Panc1 (cell line): ENCODE results near the gene PLCXD1. TPM values are rescaled to one million over a fixed set of nuclear protein-coding genes. Genes with fewer than 3 reads are reported as not detected.

Experiments
- ATAC-seq: fragments of 200-7000 bp; cut with Tn5 transposase; 2 replicates; pipeline ENCODE4 v1.9.1; 2020; ENCODE audit warnings: mild to moderate bottlenecking, moderate library complexity
- BruUV-seq: library from RNA; stranded (reverse); fragments of 400-500 nt; replicated peaks from 2 replicates; lab custom pipeline; 2021; lab: Mats Ljungman, UMichigan
- CTCF ChIA-PET: fragments of 300-600 bp; sonication (Branson Sonifier 250); formaldehyde crosslinking; loops from one replicate; lab custom pipeline; 2022; ENCODE audit warnings: antibody characterized with exemption; lab: Charles Lee
- POLR2A ChIA-PET: fragments of 300-600 bp; sonication (Branson Sonifier 250); formaldehyde crosslinking; loops from one replicate; lab custom pipeline; 2022; ENCODE audit warnings: antibody characterized with exemption; lab: Charles Lee
- DNase-seq: peaks from one replicate; pipeline ENCODE4 v3.0.0-alpha.2; 2010; ENCODE audit warnings: low read depth, low spot score
- H3K27ac ChIP-seq: 2 replicates; pipeline ENCODE4 v1.5.1; 2011; ENCODE audit warnings: mild to moderate bottlenecking, low read length, inconsistent platforms
- H3K27me3 ChIP-seq: fragments of 200-500 bp; sonication (Bioruptor generic); 2 replicates; pipeline ENCODE4 v1.6.0; 2014; ENCODE audit warnings: low read length, inconsistent platforms; ENCODE audit not compliant: control insufficient read depth, insufficient read depth
- H3K36me3 ChIP-seq: fragments of 200-500 bp; sonication (Bioruptor generic); 2 replicates; pipeline ENCODE4 v1.5.1; 2014; ENCODE audit warnings: inconsistent platforms, mild to moderate bottlenecking, low read length, moderate library complexity; ENCODE audit not compliant: control insufficient read depth, insufficient read depth
- H3K4me1 ChIP-seq: 2 replicates; pipeline ENCODE4 v1.5.1; 2011; ENCODE audit warnings: inconsistent platforms, mild to moderate bottlenecking, low read length, moderate library complexity; ENCODE audit not compliant: control insufficient read depth, insufficient read depth
- H3K4me3 ChIP-seq, 2 experiments: 2 replicates each; pipeline ENCODE4 v1.5.1; 2011 to 2012; ENCODE audit warnings: low read depth in 2 of 2, low read length in 2 of 2, mild to moderate bottlenecking in 2 of 2, inconsistent platforms in 1 of 2, moderate library complexity in 1 of 2
- H3K9me3 ChIP-seq: fragments of 200-500 bp; sonication (Bioruptor generic); 2 replicates; pipeline ENCODE4 v1.5.1; 2014; ENCODE audit warnings: low read depth, mild to moderate bottlenecking, inconsistent platforms, low read length, moderate library complexity; ENCODE audit not compliant: control insufficient read depth, insufficient read depth
- CTCF ChIP-seq: fragments of 450-650 bp; IDR thresholded peaks from 2 replicates; pipeline ENCODE4 v1.5.1; 2017; ENCODE audit warnings: mild to moderate bottlenecking
- POLR2AphosphoS5 ChIP-seq: IDR thresholded peaks from 2 replicates; pipeline ENCODE4 v1.6.1; 2012; ENCODE audit warnings: mild to moderate bottlenecking, low read depth, low read length, moderate library complexity
- REST ChIP-seq, 2 experiments: IDR thresholded peaks; 2 replicates each; pipeline ENCODE4 v1.6.1; 2011 to 2012; ENCODE audit warnings: low read depth in 2 of 2, control low read depth in 1 of 2, low read length in 1 of 2, mild to moderate bottlenecking in 1 of 2, moderate library complexity in 1 of 2; ENCODE audit not compliant: insufficient read depth in 1 of 2
- SIN3A ChIP-seq: IDR thresholded peaks from 2 replicates; pipeline ENCODE4 v1.6.1; 2012; ENCODE audit warnings: low read depth, mild to moderate bottlenecking, low read length, moderate library complexity, borderline replicate concordance; ENCODE audit not compliant: insufficient read depth
- TCF7L2 ChIP-seq: IDR thresholded peaks from 2 replicates; pipeline ENCODE4 v1.6.1; 2011; ENCODE audit warnings: mild to moderate bottlenecking, low read depth, low read length, inconsistent platforms
- in situ Hi-C: cut with HindIII; loops from 2 replicates; pipeline ENCODE4 v1.10.0; 2016; ENCODE audit warnings: low sequenced_read_pairs, low pct_unique_long_range_greater_than_20kb
- intact Hi-C: fragments of 100-400 bp; cut with micrococcal nuclease; formaldehyde crosslinking; loops from one replicate; pipeline ENCODE4 v1.10.0; 2022; ENCODE audit not compliant: unreplicated experiment
- total RNA-seq: library from RNA; stranded (reverse); gene quantifications from one replicate; pipeline ENCODE4 v1.2.1, GENCODE V29; 2021; ENCODE audit not compliant: unreplicated experiment

Gene PLCXD1
- total RNA-seq, 1 experiment from 2014 or later: 54.9 TPM

- Histone ChIP-seq H3K27ac (no peak overlapping the region), H3K27me3 (no peaks in the 10 kb centered on the region), H3K9me3 (no peaks in the 10 kb centered on the region), H3K4me1 (no peaks in the 10 kb centered on the region), H3K4me3 (no peak overlapping the region), H3K36me3 (peaks cover 10% of the 10 kb centered on the region; the same call in 1 of the 2 replicates)
- ChIA-PET CTCF (no interaction called here), POLR2A (no interaction called here)
- intact Hi-C loops (no loop called here), in situ Hi-C loops (no loop called here)
- TF ChIP-seq POLR2AphosphoS5 (no peak), TCF7L2 (no peak), SIN3A (no peak), CTCF (no peak), REST (IDR thresholded peaks at IDR 0.05; ENCODE audit: insufficient read depth in 1 of 2, low read depth in 2 of 2, low read length in 1 of 2) (no peak)
- no peak for DNase-seq
- no TSS peak for BruUV-seq
- ATAC-seq: no peak
These were observed 6.5 kb downstream of the PLCXD1 start for GRCh38 chrX:287670-288069.

GRCh38 chrX:288561-288991 lies 7.4 kb downstream of the PLCXD1 start:
- H3K36me3 ChIP-seq: peaks cover 10% of the 10 kb centered on the region; the same call in 1 of the 2 replicates
- CTCF ChIA-PET: no interaction called here
- intact Hi-C loops: no loop called here
- POLR2A ChIA-PET: no interaction called here
- no peaks in the 10 kb centered on the region for H3K4me1 ChIP-seq
- H3K27ac ChIP-seq: no peak overlapping the region
- no peak for DNase-seq
- no peaks in the 10 kb centered on the region for H3K27me3 ChIP-seq
- H3K9me3 ChIP-seq: no peaks in the 10 kb centered on the region
- in situ Hi-C loops: no loop called here
- TF ChIP-seq TCF7L2: no peak
- no peak for TF ChIP-seq POLR2AphosphoS5
- no peak for TF ChIP-seq SIN3A
- no peak for TF ChIP-seq CTCF
- no peak for TF ChIP-seq REST (IDR thresholded peaks at IDR 0.05; ENCODE audit: insufficient read depth in 1 of 2, low read depth in 2 of 2, low read length in 1 of 2)
- H3K4me3 ChIP-seq: no peak overlapping the region
- ATAC-seq: no peak
- no TSS peak for BruUV-seq
